Ecto neural progenitor cell (in vitro differentiated cells): Measurements from ENCODE around the gene HOXC12.

Experiments
- DNase-seq: peaks from one replicate; pipeline ENCODE4 v3.0.0-alpha.2; 2018; ENCODE audit warnings: low spot score

Gene HOXC12

GRCh38 chr12:53956251-53956887 is 1.7 kb downstream of the HOXC12 start:
- DNase-seq, result no peak

GRCh38 chr12:53956914-53957536 is 2.3 kb downstream of the HOXC12 start:
- DNase-seq, result no peak

DNA sequence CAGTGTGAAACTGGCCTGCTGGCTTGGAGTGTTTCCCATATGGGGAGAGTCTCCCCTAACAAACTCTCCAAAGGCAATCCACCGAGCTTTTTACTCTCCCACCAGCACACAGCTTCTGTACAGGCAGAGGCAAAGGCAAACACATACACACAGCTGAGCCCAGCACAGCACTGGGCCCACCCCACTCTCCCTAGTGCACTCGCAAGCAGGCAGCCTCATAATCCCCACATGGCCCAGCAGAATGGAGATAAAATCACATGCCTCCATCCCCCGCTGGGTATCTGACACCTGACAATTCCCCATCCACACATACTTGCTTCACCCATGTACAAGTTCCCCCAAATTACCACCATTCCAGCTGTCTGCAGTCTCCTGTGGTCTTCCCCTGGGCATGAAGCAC is 3.4 kb downstream of the HOXC12 start:
- no peak for DNase-seq

GRCh38 chr12:53959314-53959713 is 4.6 kb downstream of the HOXC12 start:
- DNase-seq, result no peak

GRCh38 chr12:53960187-53961024 is 5.7 kb downstream of the HOXC12 start:
- DNase-seq, result no peak

DNA sequence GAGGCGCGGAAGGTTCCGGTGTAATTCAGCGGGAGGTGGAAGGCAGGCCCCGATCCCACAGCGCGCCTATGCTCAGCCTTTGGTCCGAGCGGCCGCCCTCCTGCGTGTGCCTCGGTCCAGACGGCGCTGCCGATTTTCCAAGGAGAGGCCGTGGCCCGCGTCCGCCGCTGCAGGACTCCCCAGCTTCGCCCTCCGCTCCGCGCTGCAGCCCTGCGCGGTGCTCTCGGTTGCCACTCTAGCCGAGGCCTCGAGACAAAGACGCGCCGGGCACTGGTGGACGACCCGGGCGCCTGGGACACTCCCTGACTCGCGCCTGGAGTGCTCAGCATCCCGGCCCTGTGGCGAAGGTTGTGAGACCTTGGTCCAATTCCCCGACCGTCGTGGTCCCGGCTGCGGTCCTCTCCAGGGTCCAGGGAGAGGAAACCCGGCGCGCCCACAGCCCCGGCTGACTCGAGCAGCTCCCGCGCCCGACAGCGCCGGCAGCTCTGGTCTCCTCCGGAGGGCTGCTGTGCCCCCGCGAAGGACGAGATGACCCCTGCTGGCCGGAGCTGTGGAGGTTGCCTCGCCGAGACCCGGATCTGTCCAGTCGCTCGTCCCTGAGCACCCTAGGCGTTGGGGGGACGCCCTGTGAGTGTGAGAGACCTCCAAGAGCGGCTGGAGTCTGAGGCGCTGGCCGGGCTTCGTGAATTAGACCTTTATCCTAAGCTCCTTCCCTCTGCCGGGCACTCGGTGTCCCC is 6.5 kb downstream of the HOXC12 start:
- peak; percentile 85 for DNase-seq

GRCh38 chr12:53963005-53963404 is 8.3 kb downstream of the HOXC12 start:
- DNase-seq, result no peak

DNA sequence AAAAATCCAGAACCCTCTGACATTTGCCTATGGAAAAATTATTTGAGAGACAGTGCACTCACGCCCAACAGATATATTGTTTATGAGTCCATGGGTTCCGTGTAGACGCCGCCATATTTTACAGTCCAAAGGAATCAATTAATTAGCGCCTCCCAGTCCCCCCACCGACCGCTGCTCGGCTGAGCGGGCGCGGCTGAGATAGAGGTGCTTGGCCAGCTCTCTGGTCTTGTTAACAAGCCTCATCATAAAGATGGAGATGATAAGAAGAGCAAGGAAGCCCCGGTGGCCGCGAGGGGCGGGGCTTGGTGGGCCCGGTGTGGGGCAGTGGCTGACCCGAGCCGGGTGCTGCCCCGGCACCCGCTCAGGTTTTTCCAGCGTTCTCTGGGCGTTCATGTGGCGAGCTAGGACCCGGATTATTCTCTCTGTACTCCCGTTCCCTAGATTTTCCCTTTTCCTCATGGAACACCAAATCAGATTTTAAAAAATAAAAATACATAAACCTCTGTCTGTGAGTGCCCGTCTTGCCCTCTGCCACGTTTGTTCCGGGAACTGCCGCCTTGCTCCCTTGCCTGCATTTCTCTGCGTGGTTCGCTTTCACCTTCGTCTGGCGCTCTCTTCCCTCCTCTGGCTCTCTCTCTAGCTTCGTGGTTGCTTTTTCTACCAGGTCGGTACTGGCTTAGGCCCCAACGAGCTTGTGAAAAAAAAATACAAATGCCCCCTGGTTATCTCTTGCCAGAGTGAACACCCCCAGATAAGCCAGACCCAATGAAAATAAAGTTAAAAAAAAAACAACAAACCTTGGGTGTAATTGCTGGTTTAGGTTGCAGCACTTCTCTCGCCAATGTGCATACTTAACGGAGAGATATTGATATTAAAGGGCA is 9.0 kb downstream of the HOXC12 start:
- no peak for DNase-seq

DNA sequence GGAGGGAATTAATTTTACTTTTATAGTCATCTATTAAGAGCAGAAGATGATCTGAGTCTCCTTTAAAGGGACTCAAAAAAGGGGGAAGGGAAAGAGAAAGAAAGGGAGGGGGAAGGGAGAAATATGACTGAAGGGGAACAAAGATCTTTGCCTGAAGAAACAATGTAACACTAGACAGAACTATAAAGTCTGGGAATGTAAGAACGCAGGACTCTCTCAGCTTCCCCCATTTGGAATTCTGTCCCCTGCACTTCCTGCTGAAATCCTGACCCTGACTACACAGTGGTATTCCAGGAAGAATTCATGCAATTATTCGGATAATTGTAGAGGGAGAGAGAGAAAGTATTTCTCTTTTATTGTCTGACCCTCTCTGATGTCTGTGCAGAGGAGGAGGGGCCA is 9.6 kb downstream of the HOXC12 start:
- no peak for DNase-seq

- DNase-seq, result no peak
Measured at GRCh38 chr12:53965281-53966084, 10.8 kb downstream of the HOXC12 start.

DNA sequence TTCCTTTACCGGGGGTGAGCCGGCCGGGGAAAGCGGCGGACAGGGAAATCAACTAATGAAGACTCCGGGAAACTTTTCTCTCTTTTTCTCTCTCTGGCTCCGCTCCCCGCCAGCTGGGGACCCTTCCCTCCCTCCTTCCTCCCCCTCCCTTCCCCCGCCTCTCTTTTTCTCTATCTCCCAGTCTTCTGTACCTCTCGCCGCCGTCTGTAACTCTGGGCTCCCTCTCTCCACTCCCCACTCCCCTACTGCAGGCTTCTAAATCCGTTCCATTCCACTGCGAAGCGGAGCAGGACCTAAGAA is 11.3 kb downstream of the HOXC12 start:
- no peak for DNase-seq

GRCh38 chr12:53966385-53967133 is 11.9 kb downstream of the HOXC12 start:
- no peak for DNase-seq

- no peak for DNase-seq
Measured at GRCh38 chr12:53967421-53967925, 12.8 kb downstream of the HOXC12 start.

- no peak for DNase-seq
Measured at GRCh38 chr12:53968214-53969127, 13.8 kb downstream of the HOXC12 start.

DNA sequence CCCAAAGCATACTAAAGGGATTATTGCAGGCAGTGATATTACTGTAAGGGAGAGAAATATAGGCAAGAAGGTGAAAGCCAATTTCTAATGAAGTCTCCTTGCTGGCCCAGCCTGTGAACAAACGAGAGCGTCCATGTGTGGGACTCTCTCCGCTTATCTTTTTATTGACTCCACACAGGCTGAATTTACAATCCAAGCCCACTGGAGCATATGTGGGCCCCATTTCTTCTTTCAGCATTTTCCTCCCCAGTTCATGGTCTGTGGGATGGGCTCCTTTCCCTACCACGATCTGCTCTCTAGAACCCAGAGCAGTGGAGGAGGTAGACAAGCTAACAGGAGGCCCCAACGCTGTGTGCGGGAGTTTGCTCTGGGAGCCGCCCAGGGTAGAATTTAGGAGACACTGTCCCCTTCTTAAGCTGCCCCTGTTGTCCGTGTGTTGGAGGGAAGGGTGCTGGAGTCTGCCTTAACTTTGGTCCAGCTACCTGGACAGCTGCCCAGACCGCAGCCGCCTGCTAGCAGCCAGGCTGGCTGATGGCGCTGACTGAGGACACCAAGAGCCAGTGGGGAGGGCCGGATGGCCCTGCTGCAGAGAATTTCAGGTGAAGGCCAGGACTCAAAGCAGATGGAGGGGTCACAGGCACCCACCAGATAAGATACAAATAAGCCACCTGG is 15.0 kb downstream of the HOXC12 start:
- no peak for DNase-seq

GRCh38 chr12:53970451-53970850 is 15.7 kb downstream of the HOXC12 start:
- DNase-seq, result no peak

GRCh38 chr12:53971129-53971528 is 16.4 kb downstream of the HOXC12 start:
- no peak for DNase-seq

DNA sequence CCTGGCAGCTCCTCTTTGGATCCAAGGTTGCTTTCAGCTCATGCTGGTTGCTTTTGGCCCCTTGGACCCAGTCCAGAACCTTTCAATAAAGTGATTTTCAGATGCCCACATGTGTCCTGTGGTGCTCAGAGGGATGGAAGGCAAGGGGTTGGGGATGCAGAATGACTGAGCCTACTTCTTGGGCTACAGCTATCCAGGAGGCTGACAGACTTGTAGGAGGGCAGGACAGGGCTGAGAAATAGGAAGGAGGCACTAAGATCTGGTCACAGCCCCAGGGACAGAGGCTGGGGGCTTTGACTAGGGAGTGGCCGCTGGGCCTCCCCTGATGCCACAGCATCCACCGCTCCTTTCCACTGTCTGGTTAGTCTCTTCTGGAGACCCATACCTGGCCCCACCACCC is 17.0 kb downstream of the HOXC12 start:
- DNase-seq, result no peak
